ENCODE measurements around the gene GTF2F2.

The GTF2F2 gene

GRCh38 chr13:45226024-45226423 lies 105.7 kb downstream of the GTF2F2 start:
- TF ChIP-seq CTCF (IDR thresholded peaks at IDR 0.05; ENCODE audit: extremely low read depth, missing control alignments) = no peak
- DNase-seq (ENCODE audit: low spot score) = no peak

GRCh38 chr13:45228002-45228401 lies 107.7 kb downstream of the GTF2F2 start:
- no peak for TF ChIP-seq CTCF (IDR thresholded peaks at IDR 0.05; ENCODE audit: extremely low read depth, missing control alignments)
- DNase-seq (ENCODE audit: low spot score) = no peak

- TF ChIP-seq CTCF (IDR thresholded peaks at IDR 0.05; ENCODE audit: extremely low read depth, missing control alignments) = no peak
- DNase-seq (ENCODE audit: low spot score) = no peak
Measured at GRCh38 chr13:45229172-45229571, 108.9 kb downstream of the GTF2F2 start.

GRCh38 chr13:45231305-45231704 lies 111.0 kb downstream of the GTF2F2 start:
- TF ChIP-seq CTCF (IDR thresholded peaks at IDR 0.05; ENCODE audit: extremely low read depth, missing control alignments) = no peak
- no peak for DNase-seq (ENCODE audit: low spot score)

DNA sequence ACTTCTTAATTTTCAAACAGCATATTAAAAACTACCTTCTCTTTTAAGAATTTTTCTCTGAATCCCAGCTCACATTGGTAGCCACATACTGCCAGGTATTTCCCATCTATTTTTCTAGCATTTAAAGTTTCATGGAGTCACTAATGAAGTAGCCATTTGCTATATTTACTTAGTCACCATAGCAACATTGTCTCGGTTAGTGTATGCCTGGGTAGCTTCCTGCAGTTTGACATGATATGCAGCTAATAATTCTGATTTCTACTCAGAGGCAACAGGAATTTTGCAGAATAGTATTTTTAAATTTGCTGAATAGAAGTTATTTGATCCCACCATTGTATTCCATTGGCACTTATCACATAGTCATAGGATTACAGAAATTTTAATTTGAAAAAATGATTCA lies 111.4 kb downstream of the GTF2F2 start:
- DNase-seq (ENCODE audit: low spot score) = peak; percentile 15
- TF ChIP-seq CTCF (IDR thresholded peaks at IDR 0.05; ENCODE audit: extremely low read depth, missing control alignments) = no peak

GRCh38 chr13:45232591-45232990 lies 112.3 kb downstream of the GTF2F2 start:
- no peak for TF ChIP-seq CTCF (IDR thresholded peaks at IDR 0.05; ENCODE audit: extremely low read depth, missing control alignments)
- no peak for DNase-seq (ENCODE audit: low spot score)

DNA sequence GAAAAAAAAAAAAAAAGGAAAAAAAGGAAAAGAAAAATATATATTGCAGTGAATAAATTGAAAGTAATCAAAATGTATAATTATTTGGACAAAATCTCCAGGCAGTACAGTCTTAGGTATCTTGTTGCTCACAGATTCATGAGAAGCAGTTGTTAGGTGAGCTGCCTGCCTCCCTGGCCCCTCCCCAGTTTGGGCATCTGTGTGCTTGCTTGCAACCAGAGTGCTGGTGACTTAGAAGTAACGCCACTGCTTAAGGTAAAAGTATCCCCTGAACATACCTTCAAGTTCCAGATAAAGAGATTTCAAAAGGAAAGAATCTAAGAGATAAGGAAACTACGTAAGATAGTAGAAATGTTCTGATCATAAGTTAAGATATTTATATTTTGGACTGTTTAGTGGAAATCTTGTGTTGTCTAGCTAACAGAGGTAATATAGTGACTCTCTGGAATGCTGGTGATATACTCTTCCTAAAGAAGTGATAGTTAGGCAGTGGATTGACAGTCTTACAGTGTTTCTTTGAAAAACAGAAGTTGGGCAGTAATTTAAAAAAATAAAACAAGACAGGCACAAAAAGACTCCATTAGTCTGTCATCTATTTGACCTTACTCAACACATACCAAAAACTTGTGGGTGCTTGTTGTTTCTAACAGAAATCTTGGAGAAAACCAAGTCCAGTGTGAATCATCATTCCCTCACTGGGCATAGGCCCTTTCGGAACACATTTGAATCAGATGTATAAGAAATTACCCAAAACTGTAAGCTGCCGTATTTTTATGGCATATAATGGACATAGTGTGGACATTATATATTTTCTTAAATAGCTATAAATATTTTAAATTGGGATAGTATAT lies 118.9 kb downstream of the GTF2F2 start:
- no peak for TF ChIP-seq CTCF (IDR thresholded peaks at IDR 0.05; ENCODE audit: extremely low read depth, missing control alignments)

More for the DNA sequence above, 118.9 kb downstream of the GTF2F2 start:
- no peak for DNase-seq (ENCODE audit: low spot score)

All from GM20000 (cell line).